ENCODE measurements around the gene CHI3L2.

Gene CHI3L2

DNA sequence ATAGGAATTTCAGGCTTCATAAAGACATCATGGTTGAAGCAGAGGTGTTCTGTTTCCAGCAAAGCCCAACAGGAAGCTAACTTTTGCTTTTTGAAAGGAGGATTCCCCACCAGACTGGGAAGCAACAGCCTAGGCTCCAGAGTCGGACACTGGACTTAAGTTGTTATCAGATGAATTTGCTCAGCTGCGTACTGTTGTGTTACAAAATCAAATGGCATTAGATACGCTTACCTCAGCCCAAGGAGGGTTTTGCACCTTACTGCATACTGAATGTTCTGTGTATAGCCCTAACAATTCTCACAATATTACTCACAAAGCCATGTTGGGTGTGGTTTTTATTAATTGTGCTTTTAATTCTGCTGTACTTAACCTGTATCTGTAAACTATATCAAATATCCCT lies 62.6 kb downstream of the CHI3L2 start:
- Histone ChIP-seq H3K27me3 (replicated peaks; ENCODE audit: control insufficient read depth, insufficient read depth, low read length) (no peaks in the 10 kb centered on the region), H3K9ac (ENCODE audit: low read length) (no peak overlapping the region), H3K4me3 (ENCODE audit: low read length) (no peak overlapping the region), H3K36me3 (ENCODE audit: control insufficient read depth, insufficient read depth, low read length, severe bottlenecking) (no peaks in the 10 kb centered on the region), H3K9me3 (ENCODE audit: control insufficient read depth, low read length) (no peaks in the 10 kb centered on the region), H3K4me1 (ENCODE audit: control insufficient read depth, insufficient read depth, low read length) (peaks cover 18% of the 10 kb centered on the region)
- DNase-seq (ENCODE audit: low read depth), result no peak

DNA sequence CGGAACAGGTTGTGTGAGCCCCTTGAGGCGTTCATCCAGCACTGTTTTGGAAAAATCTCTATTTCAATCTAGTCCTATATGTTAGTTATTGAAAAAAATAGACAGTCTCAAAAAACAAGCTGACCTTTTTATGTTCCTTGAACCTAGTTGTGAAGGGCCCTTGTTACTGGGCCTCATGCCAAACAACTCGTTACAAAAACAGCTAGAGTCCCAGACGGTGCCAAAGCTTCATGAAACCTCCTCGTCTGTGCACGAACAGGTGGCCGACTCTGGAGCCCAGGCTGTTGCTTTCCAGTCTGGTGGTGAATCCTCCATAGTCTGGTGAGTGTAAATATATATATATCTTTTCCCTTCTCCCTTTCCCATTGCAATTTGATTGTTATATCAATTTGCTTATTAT lies 63.1 kb downstream of the CHI3L2 start, which contains the start of gene CHIA:
TSS of gene CHIA (plus strand) at position 222 of the 400 bp plus-strand sequence. CDS start 19,617 bp downstream, outside the sequence.
- H3K4me1 ChIP-seq (ENCODE audit: control insufficient read depth, insufficient read depth, low read length), result peaks cover 15% of the 10 kb centered on the region
- H3K36me3 ChIP-seq (ENCODE audit: control insufficient read depth, insufficient read depth, low read length, severe bottlenecking), result no peaks in the 10 kb centered on the region
- H3K9ac ChIP-seq (ENCODE audit: low read length), result no peak within 1 kb of the TSS
- DNase-seq (ENCODE audit: low read depth), result no peak
- no peaks in the 10 kb centered on the region for H3K9me3 ChIP-seq (ENCODE audit: control insufficient read depth, low read length)
- H3K27me3 ChIP-seq (replicated peaks; ENCODE audit: control insufficient read depth, insufficient read depth, low read length), result no peaks in the 10 kb centered on the region
- H3K4me3 ChIP-seq (ENCODE audit: low read length), result no peak within 1 kb of the TSS
